Measurements from ENCODE around the gene MEA1. TPM values are rescaled to one million over a fixed set of nuclear protein-coding genes. Genes with fewer than 3 reads are reported as not detected.

Gene MEA1
- total RNA-seq, 1 donor from 2014 or later = 42.7 TPM

DNA sequence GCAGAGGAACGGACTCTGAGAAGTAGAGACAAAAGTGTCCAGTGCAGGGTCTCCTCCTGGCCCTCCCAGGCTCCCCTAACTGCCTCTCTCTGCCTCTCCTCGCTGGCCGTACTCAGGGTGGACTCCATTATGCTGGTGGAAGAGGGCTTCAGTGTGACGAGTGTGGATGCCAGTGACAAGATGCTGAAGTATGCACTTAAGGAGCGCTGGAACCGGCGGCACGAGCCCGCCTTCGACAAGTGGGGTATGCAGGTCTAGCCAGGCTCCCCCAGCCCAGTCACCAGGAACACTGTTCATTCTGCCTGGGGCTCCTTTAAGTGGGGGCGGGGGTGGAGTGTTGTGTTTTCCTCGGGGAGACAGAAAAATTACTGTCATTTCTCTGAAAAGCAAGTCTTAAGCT, 51.6 kb downstream of the MEA1 start:
- peaks cover 5% of the 10 kb centered on the region for H3K36me3 Mint-ChIP-seq (ENCODE audit: unreplicated experiment)
- H3K4me1 Mint-ChIP-seq (ENCODE audit: low read depth, unreplicated experiment) = peaks cover 9% of the 10 kb centered on the region
- H3K9me3 Mint-ChIP-seq (ENCODE audit: unreplicated experiment) = no peaks in the 10 kb centered on the region
- peaks cover 16% of the 10 kb centered on the region for H3K27me3 Mint-ChIP-seq (ENCODE audit: unreplicated experiment)
- DNase-seq = no peak
- peak overlapping the region; percentile 61 for H3K4me3 Mint-ChIP-seq (ENCODE audit: unreplicated experiment)
- no peak overlapping the region for H3K27ac Mint-ChIP-seq (ENCODE audit: unreplicated experiment)
- TF ChIP-seq, protein P1, sequence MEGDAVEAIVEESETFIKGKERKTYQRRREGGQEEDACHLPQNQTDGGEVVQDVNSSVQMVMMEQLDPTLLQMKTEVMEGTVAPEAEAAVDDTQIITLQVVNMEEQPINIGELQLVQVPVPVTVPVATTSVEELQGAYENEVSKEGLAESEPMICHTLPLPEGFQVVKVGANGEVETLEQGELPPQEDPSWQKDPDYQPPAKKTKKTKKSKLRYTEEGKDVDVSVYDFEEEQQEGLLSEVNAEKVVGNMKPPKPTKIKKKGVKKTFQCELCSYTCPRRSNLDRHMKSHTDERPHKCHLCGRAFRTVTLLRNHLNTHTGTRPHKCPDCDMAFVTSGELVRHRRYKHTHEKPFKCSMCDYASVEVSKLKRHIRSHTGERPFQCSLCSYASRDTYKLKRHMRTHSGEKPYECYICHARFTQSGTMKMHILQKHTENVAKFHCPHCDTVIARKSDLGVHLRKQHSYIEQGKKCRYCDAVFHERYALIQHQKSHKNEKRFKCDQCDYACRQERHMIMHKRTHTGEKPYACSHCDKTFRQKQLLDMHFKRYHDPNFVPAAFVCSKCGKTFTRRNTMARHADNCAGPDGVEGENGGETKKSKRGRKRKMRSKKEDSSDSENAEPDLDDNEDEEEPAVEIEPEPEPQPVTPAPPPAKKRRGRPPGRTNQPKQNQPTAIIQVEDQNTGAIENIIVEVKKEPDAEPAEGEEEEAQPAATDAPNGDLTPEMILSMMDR (IDR thresholded peaks at IDR 0.05; ENCODE audit: partially characterized antibody, unreplicated experiment) = no peak

Other genes with a start within 250 kb of the MEA1 start
- gene BICRAL, start 231.9 kb downstream of the MEA1 start, total RNA-seq (ENCODE audit: unreplicated experiment) = 11.0 TPM
- gene RPL7L1, start 134.3 kb downstream of the MEA1 start, total RNA-seq (ENCODE audit: unreplicated experiment) = 80.2 TPM
- not detected for gene PTCRA, start 97.9 kb downstream of the MEA1 start, total RNA-seq (ENCODE audit: unreplicated experiment)
- gene CNPY3, start 84.5 kb downstream of the MEA1 start, total RNA-seq (ENCODE audit: unreplicated experiment) = 36.8 TPM
- gene GNMT, start 53.2 kb downstream of the MEA1 start, total RNA-seq (ENCODE audit: unreplicated experiment) = 0.54 TPM
- gene PEX6, start 34.8 kb downstream of the MEA1 start, total RNA-seq (ENCODE audit: unreplicated experiment) = 13.8 TPM
- gene PPP2R5D, start 29.4 kb downstream of the MEA1 start, total RNA-seq (ENCODE audit: unreplicated experiment) = 59.1 TPM
- 119 TPM for gene KLHDC3, start 303 bp upstream of the MEA1 start, total RNA-seq (ENCODE audit: unreplicated experiment)
- 109 TPM for gene RRP36, start 7.7 kb upstream of the MEA1 start, total RNA-seq (ENCODE audit: unreplicated experiment)
- gene CUL7, start 39.9 kb upstream of the MEA1 start, total RNA-seq (ENCODE audit: unreplicated experiment) = 43.3 TPM
- 50.5 TPM for gene MRPL2, start 45.5 kb upstream of the MEA1 start, total RNA-seq (ENCODE audit: unreplicated experiment)
- 62.3 TPM for gene KLC4, start 45.7 kb upstream of the MEA1 start, total RNA-seq (ENCODE audit: unreplicated experiment)
- 166 TPM for gene PTK7, start 62.4 kb upstream of the MEA1 start, total RNA-seq (ENCODE audit: unreplicated experiment)
- 20.7 TPM for gene SRF, start 157.3 kb upstream of the MEA1 start, total RNA-seq (ENCODE audit: unreplicated experiment)
- gene CUL9, start 168.2 kb upstream of the MEA1 start, total RNA-seq (ENCODE audit: unreplicated experiment) = 51.6 TPM
- 3.5 TPM for gene DNPH1, start 215.5 kb upstream of the MEA1 start, total RNA-seq (ENCODE audit: unreplicated experiment)
- gene TTBK1, start 229.5 kb upstream of the MEA1 start, total RNA-seq (ENCODE audit: unreplicated experiment) = 47.3 TPM

Measured in glutamatergic neuron (in vitro differentiated cells).